ENCODE data around the gene SLC6A5. TPM values are rescaled to one million over a fixed set of nuclear protein-coding genes. Genes with fewer than 3 reads are reported as not detected.
A peak's percentile ranks its signal among the peaks of the same experiment; 100 is the strongest.

SLC6A5 gene
- polyA plus RNA-seq, 1 donor, result 0.47 TPM

DNA sequence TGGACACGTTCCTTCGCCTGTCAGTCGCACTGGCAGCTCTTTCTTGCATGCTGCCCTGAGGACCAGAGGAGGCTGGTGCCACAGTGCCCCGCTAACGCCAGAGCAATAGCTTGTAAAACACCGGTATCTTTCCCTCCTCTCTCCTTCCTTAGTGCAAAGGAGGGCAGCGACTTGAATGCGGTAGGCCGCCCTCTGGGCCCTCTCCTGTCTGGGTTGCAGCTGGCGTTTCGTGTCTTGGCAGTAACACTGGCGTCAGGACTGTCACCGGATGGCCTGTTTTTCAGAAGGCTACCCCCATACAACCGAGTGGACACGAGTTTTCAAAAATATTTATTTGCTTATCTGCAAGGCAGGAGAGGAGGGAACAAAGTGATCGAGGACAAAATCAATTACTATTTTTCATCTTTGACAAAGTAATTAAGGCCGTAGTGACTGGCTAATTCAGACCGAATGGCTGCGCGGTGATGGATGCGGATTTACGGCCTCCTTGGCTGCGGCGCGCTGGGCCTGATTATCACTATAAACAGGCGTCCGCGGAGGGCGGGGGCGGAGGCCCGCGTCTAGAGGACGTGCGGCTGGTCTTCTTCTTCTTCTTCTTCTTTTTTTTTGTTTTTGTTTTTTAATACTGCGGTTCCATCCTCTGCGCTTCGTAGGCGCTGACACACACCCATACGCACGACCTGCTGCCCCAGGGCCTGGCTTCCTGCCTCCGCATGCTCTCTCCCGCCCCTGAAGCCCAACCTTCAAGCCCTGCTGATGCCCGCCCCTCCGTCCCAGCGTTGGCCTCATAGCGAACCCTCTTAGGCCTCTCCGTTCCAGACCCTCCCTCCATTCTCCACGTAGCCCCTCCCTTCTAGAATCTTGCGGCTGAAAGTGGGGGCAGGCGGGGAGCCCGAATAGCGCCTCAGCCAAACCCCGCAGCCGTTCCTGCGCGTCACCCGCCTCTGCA, 2.9 kb upstream of the SLC6A5 start:
- DNase-seq, result no peak

DNA sequence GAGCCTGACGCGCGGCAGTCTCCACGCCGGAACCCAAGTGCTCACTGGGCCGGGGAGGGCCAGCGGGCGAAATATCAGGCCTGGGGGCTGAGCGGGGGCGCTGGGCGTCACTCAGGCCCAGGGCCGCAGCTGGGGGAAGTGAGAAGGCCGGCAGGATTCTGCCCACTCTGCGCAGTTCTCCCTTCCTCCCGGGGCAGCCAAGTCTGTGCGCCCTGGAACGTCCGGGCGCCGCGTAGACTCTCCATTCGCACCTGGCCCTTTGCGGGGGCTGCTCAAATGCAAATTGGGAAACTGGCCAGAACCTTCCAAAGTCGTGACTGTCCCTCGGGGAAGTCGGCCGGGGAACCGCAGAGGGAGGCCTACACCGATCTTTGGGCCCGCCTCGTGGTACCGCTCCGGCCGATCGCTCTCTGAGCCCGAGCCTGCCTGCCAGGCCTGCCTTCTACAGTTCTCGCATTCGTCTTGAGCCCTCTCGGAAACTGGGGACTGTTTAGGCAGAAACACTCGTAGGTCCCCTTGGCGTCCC, 2.2 kb upstream of the SLC6A5 start:
- no peak for DNase-seq

GRCh38 chr11:20597680-20598484, 1.5 kb upstream of the SLC6A5 start:
- DNase-seq, result no peak

GRCh38 chr11:20598492-20598891, 916 bp upstream of the SLC6A5 start:
- DNase-seq, result no peak

DNA sequence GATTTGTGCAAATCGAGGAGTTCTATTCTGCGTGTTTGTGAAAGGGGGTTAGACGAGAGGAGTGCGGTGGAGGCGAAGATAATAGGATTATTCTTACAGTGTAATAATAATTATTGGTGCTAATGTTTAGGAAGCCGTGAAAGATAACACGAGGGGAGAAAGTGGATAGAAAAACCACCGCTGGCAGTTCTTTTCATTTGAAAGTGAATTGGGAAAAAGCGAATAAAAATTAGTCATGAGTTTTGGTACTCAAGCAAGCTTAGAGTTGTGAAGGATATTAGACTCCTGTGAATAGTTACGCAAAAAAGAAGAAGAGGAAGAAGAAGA, 575 bp downstream of the SLC6A5 start:
- no peak for DNase-seq

DNA sequence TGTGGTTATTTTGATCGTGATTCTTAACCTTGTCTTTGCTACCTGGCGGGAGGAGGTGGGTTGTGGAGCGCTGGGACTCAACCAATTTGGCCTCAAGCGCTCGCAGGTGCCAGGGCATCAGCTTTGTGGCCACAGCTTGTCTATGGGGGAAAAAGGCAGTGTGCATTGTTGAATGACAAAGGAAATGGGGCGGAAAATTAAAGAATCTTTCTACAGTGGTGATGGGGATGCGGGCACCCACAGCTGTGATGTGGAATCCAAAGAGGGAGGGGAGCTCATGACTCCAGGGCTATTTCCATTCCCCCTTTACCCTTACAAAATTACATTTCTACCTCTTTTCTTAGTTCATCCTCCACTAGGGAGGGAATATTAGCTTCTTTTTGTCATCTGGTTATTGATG, 1.1 kb downstream of the SLC6A5 start:
- DNase-seq, result no peak

- DNase-seq, result no peak
These were observed 2.0 kb downstream of the SLC6A5 start for GRCh38 chr11:20601221-20601914.

GRCh38 chr11:20604295-20604803, 4.9 kb downstream of the SLC6A5 start:
- no peak for DNase-seq

GRCh38 chr11:20604864-20605601, 5.6 kb downstream of the SLC6A5 start:
- DNase-seq, result no peak

DNA sequence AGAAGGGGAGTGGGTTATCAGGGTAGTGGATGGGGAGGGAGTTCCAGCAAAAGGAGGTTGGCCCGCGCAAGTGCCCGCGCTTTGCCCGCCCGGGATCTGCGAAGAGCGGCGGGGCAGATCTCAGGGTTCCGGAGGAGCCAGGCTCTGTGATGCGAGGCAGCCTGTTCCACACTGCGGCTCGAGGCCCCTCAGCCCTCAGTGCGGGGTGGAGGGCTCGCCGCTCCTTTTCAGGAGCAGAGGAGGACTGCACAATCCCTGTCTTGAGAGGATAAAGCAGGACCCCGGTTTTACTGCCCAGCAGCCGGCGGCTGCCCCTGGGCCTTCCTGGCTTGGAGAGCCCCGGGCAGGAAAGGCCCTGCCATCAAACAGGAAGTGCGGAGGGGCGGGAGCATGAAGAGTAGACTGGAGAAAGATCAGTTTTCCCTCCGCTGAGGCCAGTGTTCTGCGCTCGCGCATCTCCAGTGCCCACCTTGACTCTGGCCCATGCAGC, 6.2 kb downstream of the SLC6A5 start:
- no peak for DNase-seq

DNA sequence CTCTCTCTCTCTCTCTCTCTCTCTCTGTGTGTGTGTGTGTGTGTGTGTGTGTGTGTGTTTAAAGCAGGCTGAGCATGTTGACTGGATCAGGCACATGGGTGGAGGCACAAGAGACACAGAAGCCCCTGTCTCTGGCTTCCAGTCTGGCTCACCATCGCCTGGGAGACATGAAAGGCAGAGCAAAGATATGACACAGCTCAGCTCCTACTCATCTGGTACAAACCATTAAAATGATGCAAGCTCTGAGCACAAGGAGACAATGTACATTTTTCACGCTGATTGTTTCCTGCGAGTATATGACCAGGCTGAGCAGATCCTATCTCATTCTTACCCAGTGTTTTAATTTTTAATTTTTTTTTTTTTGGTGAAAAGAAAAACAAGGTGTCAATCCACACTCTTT, 9.5 kb downstream of the SLC6A5 start:
- no peak for DNase-seq

DNA sequence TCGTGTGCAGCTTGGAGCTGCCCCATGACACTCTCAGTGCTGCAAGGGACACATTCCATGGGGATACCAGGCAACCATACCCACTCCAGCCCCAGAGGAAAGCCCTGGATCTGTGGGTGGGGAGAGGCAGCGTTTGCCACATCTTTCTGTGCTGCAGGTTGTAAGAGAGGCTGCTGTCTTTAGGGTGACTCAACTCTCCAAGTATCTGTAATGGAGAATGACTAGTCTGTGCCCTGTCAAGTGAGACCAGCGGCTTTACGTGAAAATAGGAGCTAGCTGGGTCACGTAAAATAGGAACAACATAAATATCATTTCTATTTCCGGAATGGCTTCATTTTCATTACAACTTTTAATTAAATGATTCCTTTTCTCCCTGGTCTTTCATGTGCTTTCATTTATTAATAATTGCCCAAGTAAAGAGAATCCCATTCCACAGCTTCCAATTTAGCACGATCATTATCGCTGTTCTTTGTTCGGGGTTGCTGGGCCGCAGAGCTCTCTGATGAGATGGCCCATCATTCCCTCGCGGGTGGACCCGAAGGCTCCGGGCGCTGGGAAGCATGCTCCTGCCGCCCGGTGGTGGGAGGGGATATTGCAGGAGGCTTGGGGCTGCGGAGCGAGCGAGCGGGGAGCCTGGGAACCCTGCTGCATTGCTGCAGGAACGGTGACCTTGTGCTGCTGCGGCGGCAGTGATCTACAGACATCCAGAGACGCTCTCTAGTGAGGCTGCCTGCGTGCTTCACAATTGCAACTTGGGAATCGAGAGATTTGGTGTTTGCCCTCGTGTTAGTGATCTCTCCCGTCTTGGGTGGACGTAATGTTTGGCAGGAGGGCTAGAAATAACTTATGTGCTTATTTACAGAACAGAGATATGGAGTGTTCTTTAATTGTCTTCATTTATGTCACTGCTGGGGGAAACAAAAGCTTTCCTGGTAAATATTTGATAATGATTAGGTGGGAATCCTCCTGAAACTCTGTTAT, 10.6 kb downstream of the SLC6A5 start:
- peak; percentile 80 for DNase-seq

DNA sequence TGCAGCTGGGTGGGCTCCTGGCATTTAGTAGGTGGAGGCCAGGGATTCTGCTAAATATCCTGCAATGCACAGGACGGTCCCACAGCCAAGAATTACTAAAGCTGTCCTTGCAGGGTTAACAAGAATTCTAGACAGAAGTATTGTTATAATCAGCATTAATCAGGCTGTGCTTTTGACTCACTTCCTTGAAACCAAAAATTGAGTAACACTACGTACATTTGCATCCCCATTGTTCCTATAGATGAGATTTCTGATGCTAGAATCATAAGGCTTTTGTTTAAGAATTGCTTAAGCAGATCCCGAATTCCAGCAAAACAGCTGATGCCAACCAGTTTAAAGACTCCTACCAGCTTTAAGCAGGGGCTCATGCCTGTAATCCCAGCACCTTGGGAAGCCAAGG, 11.4 kb downstream of the SLC6A5 start:
- no peak for DNase-seq

DNA sequence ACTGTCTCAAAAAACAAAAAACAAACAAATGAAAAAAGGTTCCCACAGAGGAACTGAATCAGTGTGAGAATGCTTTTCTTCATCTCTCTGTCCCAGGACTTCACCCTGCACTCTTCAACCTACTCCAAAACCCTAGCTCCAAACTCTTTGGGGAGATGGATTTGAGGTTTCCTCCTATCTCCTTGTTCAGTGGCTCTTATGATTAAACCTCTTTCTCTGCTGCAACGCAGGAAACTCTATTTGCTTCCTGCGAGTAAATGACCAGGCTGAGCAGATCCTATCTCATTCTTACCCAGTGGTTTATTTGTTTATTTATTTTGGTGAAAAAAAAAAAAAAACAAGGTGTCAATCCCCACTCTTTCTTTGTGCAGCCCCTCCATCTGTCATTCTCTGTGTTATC, 12.0 kb downstream of the SLC6A5 start:
- no peak for DNase-seq

GRCh38 chr11:20611892-20612291, 12.5 kb downstream of the SLC6A5 start:
- no peak for DNase-seq

- DNase-seq, result no peak
These were observed 13.0 kb downstream of the SLC6A5 start for GRCh38 chr11:20612416-20612815.

DNA sequence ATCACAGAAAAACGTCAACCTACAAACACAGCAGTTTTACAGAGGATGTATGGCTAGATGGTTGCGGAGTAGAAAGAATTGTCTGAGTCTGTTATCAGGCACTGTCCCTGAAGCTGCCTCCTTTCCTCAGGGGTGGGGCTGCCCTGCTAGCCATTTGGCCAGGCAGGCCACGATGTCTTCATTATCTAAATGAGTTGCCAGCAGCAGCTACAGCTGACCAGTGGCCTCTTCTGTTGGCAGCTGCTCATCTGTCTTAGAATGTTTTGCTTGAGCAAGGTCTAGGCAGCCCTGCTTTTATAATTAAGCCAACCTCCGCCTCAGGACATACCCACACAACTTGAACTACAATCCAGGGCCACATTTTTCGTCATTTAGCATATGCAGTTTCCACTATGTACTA, 17.5 kb downstream of the SLC6A5 start:
- DNase-seq, result no peak

- DNase-seq, result no peak
These were observed 18.1 kb downstream of the SLC6A5 start for GRCh38 chr11:20617346-20618005.

DNA sequence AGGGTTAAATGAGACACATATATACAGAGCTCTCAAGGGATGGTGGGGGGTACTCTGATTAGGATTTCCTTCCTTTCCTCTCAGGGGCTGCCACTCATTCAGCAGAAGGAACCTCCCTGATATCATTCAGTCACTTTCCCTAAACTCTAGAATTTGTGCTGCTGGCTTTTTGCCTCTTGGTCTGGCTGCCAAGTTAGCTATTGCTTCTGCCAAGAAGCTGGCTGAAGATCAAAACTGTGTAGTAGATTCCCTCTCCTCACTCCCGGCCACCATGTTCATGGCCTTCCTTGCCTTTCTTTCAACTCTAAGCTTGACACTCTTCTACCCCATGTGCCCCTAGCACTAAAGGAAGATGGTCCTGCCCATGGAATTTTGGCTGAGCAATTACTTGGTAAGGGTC, 18.7 kb downstream of the SLC6A5 start:
- DNase-seq, result no peak

GRCh38 chr11:20620988-20621387, 21.6 kb downstream of the SLC6A5 start:
- DNase-seq, result no peak

Data from left kidney (tissue), 2 donors.